Fibroblast of lung (primary cell): ENCODE results near the gene IFNL1. TPM values are rescaled to one million over a fixed set of nuclear protein-coding genes. Genes with fewer than 3 reads are reported as not detected.
"Not testable (repeated sequence)": the region's sequence is repeated elsewhere in the genome, so short reads cannot be mapped to it uniquely, and the experiment has no call there.

ENCODE experiments used
- DNase-seq, 2 donors: peaks; one replicate each; pipeline versions ENCODE4 v3.0.0 to v3.0.0-alpha.2; 2010; ENCODE audit warnings: low read depth in 2 of 2
- H2AFZ ChIP-seq: 2 replicates; pipeline ENCODE4 v1.5.1; 2012; ENCODE audit warnings: low read length, control low read depth, inconsistent platforms
- H3K27ac ChIP-seq: 2 replicates; pipeline ENCODE4 v1.5.1; 2011; ENCODE audit warnings: low read length, control low read depth; ENCODE audit not compliant: insufficient read depth
- H3K27me3 ChIP-seq: 2 replicates; pipeline ENCODE4 v1.5.1; 2011; ENCODE audit warnings: mild to moderate bottlenecking, low read length; ENCODE audit not compliant: control insufficient read depth, insufficient read depth
- H3K36me3 ChIP-seq: 2 replicates; pipeline ENCODE4 v1.5.1; 2011; ENCODE audit warnings: low read length; ENCODE audit not compliant: control insufficient read depth, insufficient read depth
- H3K4me1 ChIP-seq: 2 replicates; pipeline ENCODE4 v1.5.1; 2011; ENCODE audit warnings: low read length; ENCODE audit not compliant: control insufficient read depth, insufficient read depth; ENCODE audit errors: extremely low read depth
- H3K4me2 ChIP-seq: 2 replicates; pipeline ENCODE4 v1.5.1; 2011; ENCODE audit warnings: low read length, control low read depth; ENCODE audit not compliant: insufficient read depth; ENCODE audit errors: extremely low read depth
- H3K4me3 ChIP-seq, 4 experiments: fragments of 200-600 bp in 1 of 4; sonication (generic) in 1 of 4; replicated peaks in 1 of 4; 2 replicates each; pipeline ENCODE4 v1.5.1; 2011 to 2016; ENCODE audit warnings: low read length in 4 of 4, low read depth in 3 of 4, mild to moderate bottlenecking in 3 of 4, control low read depth in 2 of 4, inconsistent platforms in 1 of 4, mixed read lengths in 1 of 4; ENCODE audit not compliant: insufficient read depth in 1 of 4; ENCODE audit errors: control extremely low read depth in 1 of 4
- H3K79me2 ChIP-seq: 2 replicates; pipeline ENCODE4 v1.5.1; 2012; ENCODE audit warnings: mild to moderate bottlenecking, low read length, inconsistent platforms; ENCODE audit not compliant: control insufficient read depth, insufficient read depth
- H3K9ac ChIP-seq: 2 replicates; pipeline ENCODE4 v1.5.1; 2011; ENCODE audit warnings: mild to moderate bottlenecking, low read length, control low read depth; ENCODE audit not compliant: insufficient read depth
- H3K9me3 ChIP-seq: 2 replicates; pipeline ENCODE4 v1.5.1; 2012; ENCODE audit warnings: low read depth, low read length; ENCODE audit not compliant: control insufficient read depth, insufficient read depth
- H4K20me1 ChIP-seq: 2 replicates; pipeline ENCODE4 v1.5.1; 2011; ENCODE audit warnings: low read length; ENCODE audit not compliant: control insufficient read depth, insufficient read depth; ENCODE audit errors: extremely low read depth
- EZH2 ChIP-seq: IDR thresholded peaks from 2 replicates; pipeline ENCODE4 v1.5.1; 2012; ENCODE audit warnings: low read length, control low read depth, mild to moderate bottlenecking; ENCODE audit errors: missing control alignments
- polyA plus RNA-seq, 2 donors: library from polyadenylated mRNA; depleted of rRNA in 1 of 2; stranded (reverse) in 1 of 2; unstranded in 1 of 2; fragments of >200 nt; gene quantifications; 2 replicates each; pipeline ENCODE4 v1.2.1, GENCODE V29; 2011 to 2012; ENCODE audit warnings: missing spikeins in 1 of 2
- total RNA-seq: library from RNA; depleted of rRNA; stranded (reverse); fragments of >200 nt; gene quantifications from 2 replicates; pipeline ENCODE4 v1.2.1, GENCODE V29; 2014
- TF ChIP-seq, protein P1 (sequence below), 2 donors: IDR thresholded peaks in 1 of 2; conservative IDR thresholded peaks in 1 of 2; 1 replicate in 1 of 2; 2 replicates in 1 of 2; pipeline ENCODE4 v1.5.1; 2011 to 2012; ENCODE audit warnings: low read length in 2 of 2, control low read depth in 1 of 2, inconsistent platforms in 1 of 2, low read depth in 1 of 2, mild to moderate bottlenecking in 1 of 2

Gene IFNL1
- total and polyA plus RNA-seq, 2 donors (not counting 1 experiment from before 2014, with no cell fraction given) = not detected

DNA sequence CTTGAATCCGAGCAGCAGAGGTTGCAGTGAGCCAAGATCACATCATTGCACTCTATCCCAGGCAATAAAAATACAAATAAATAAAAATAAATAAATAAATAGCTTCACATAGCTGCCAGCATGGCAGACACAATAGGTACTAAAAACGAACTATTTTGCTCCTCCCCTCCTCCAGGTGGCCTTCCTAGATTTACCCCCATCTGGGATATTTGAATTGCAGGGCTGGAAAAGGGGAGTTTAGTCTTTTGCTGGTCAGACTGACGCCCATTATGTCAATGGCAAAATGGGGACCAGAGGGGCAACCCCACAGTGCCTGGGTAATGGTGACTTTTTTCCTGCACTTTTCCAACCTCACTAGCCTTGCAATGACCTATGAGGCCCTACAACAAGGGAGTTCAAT is 40.3 kb downstream of the IFNL1 start:
- no peaks in the 10 kb centered on the region for H3K36me3 ChIP-seq
- no peak overlapping the region for H3K4me2 ChIP-seq
- no peak overlapping the region for H3K27ac ChIP-seq
- H3K9ac ChIP-seq = no peak overlapping the region
- no peak for DNase-seq
- peaks cover 4% of the 10 kb centered on the region for H3K4me1 ChIP-seq
- no peak for TF ChIP-seq EZH2
- TF ChIP-seq, protein P1, sequence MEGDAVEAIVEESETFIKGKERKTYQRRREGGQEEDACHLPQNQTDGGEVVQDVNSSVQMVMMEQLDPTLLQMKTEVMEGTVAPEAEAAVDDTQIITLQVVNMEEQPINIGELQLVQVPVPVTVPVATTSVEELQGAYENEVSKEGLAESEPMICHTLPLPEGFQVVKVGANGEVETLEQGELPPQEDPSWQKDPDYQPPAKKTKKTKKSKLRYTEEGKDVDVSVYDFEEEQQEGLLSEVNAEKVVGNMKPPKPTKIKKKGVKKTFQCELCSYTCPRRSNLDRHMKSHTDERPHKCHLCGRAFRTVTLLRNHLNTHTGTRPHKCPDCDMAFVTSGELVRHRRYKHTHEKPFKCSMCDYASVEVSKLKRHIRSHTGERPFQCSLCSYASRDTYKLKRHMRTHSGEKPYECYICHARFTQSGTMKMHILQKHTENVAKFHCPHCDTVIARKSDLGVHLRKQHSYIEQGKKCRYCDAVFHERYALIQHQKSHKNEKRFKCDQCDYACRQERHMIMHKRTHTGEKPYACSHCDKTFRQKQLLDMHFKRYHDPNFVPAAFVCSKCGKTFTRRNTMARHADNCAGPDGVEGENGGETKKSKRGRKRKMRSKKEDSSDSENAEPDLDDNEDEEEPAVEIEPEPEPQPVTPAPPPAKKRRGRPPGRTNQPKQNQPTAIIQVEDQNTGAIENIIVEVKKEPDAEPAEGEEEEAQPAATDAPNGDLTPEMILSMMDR (conservative IDR thresholded peaks at IDR 0.05 in 1 of 2, IDR thresholded peaks at IDR 0.05 in 1 of 2; ENCODE audit: low read depth in 1 of 2, low read length in 2 of 2) = no peak
- H3K27me3 ChIP-seq = no peaks in the 10 kb centered on the region
- no peaks in the 10 kb centered on the region for H3K9me3 ChIP-seq
- H3K79me2 ChIP-seq = peaks cover 3% of the 10 kb centered on the region
- H4K20me1 ChIP-seq = no peaks in the 10 kb centered on the region
- H3K4me3 ChIP-seq = no peak overlapping the region
- no peak overlapping the region for H2AFZ ChIP-seq

DNA sequence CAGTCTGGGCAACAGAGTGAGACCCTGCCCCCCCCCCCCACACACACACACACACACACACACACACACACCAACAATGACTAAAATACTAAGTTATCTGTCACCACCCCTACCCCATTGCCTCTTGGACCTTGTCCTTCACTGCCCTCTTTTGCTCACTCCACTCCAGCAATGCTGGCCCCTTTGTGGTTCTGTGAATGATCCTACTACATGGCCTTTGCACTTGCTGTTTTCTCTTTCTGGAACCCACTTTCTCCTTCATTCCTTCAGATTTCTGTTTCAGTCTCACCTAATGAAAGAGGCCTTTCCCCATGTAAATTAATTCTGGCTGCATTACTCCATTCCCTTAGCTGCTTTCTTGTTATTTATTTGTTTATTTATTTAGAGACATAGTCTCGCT is 43.5 kb downstream of the IFNL1 start:
- Histone ChIP-seq H3K79me2 (peaks cover 22% of the 10 kb centered on the region), H3K4me3 (no peak overlapping the region), H3K4me2 (no peak overlapping the region), H3K4me1 (peaks cover 4% of the 10 kb centered on the region), H3K9ac (no peak overlapping the region), H3K27ac (no peak overlapping the region), H2AFZ (no peak overlapping the region), H4K20me1 (no peaks in the 10 kb centered on the region), H3K36me3 (peaks cover under 1% of the 10 kb centered on the region), H3K9me3 (no peaks in the 10 kb centered on the region), H3K27me3 (no peaks in the 10 kb centered on the region)
- TF ChIP-seq, protein P1 (conservative IDR thresholded peaks at IDR 0.05 in 1 of 2, IDR thresholded peaks at IDR 0.05 in 1 of 2; ENCODE audit: low read depth in 1 of 2, low read length in 2 of 2) = no peak
- TF ChIP-seq EZH2 = no peak
- no peak for DNase-seq

DNA sequence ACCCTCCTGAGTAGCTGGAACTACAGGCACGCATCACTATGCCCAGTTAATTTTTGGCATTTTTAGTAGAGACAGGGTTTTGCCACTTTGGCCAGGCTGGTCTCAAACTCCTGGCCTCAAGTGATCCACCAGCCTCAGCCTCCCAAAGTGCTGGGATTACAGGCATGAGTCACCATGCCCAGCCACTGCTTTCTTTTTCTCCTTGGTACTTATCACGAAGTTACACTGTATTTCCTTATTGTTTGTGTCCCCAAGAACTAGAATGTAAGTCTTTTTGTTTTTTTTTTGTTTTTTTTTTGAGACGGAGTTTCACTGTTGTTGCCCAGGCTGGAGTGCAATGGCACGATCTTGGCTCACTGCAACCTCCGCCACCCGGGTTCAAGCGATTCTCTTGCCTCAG is 43.9 kb downstream of the IFNL1 start:
- H3K27ac ChIP-seq, H4K20me1 ChIP-seq, H3K9ac ChIP-seq, H3K27me3 ChIP-seq, H3K4me1 ChIP-seq, H3K9me3 ChIP-seq, H3K4me3 ChIP-seq, H2AFZ ChIP-seq, DNase-seq, H3K4me2 ChIP-seq, H3K36me3 ChIP-seq: not testable (repeated sequence)
- H3K79me2 ChIP-seq = peaks cover 25% of the 10 kb centered on the region
